OCI-LY1 (cell line): ENCODE results near the gene MLXIP.

Experiments used
- H2AFZ ChIP-seq: fragments of 200-600 bp; sonication (generic), shearing (Covaris generic); 2 replicates; pipeline ENCODE4 v1.6.0; 2014; ENCODE audit warnings: antibody characterized with exemption, mild to moderate bottlenecking, low read length
- H3F3A ChIP-seq: fragments of 200-600 bp; sonication (generic), shearing (Covaris generic); 2 replicates; pipeline ENCODE4 v1.6.0; 2014; ENCODE audit warnings: mild to moderate bottlenecking, antibody characterized with exemption, low read length, moderate library complexity; ENCODE audit not compliant: insufficient read depth
- H3K27ac ChIP-seq: fragments of 200-600 bp; sonication (generic); 2 replicates; pipeline ENCODE4 v1.5.1; 2014; ENCODE audit warnings: low read length, mixed run types, mild to moderate bottlenecking, low read depth; ENCODE audit not compliant: poor library complexity, severe bottlenecking
- H3K27me3 ChIP-seq: fragments of 200-600 bp; sonication (generic); 2 replicates; pipeline ENCODE4 v1.6.0; 2014; ENCODE audit warnings: antibody characterized with exemption, mild to moderate bottlenecking, low read length, moderate library complexity; ENCODE audit not compliant: insufficient read depth
- H3K36me3 ChIP-seq: fragments of 200-600 bp; sonication (generic); 2 replicates; pipeline ENCODE4 v1.6.1; 2014; ENCODE audit warnings: mild to moderate bottlenecking, antibody characterized with exemption, low read length, moderate library complexity, mixed read lengths; ENCODE audit not compliant: insufficient read depth
- H3K4me1 ChIP-seq: fragments of 200-600 bp; sonication (generic); 2 replicates; pipeline ENCODE4 v1.5.1; 2014; ENCODE audit warnings: mild to moderate bottlenecking, low read length, moderate library complexity; ENCODE audit not compliant: insufficient read depth, severe bottlenecking
- H3K4me2 ChIP-seq: fragments of 200-600 bp; sonication (generic), shearing (Covaris generic); 2 replicates; pipeline ENCODE4 v1.6.1; 2014; ENCODE audit warnings: low read length
- H3K4me3 ChIP-seq: fragments of 200-600 bp; sonication (generic); 2 replicates; pipeline ENCODE4 v1.5.1; 2014; ENCODE audit warnings: low read length, low read depth, mild to moderate bottlenecking, mixed read lengths; ENCODE audit not compliant: poor library complexity, severe bottlenecking
- H3K79me2 ChIP-seq: fragments of 200-600 bp; shearing (Covaris generic); 2 replicates; pipeline ENCODE4 v1.6.1; 2016; ENCODE audit warnings: mixed run types, low read length, mixed read lengths; ENCODE audit not compliant: insufficient read depth
- H3K9ac ChIP-seq: fragments of 200-600 bp; sonication (generic), shearing (Covaris generic); 2 replicates; pipeline ENCODE4 v1.6.1; 2014; ENCODE audit warnings: mild to moderate bottlenecking, low read length, mixed read lengths
- H3K9me2 ChIP-seq: fragments of 200-600 bp; sonication (generic), shearing (Covaris generic); 2 replicates; pipeline ENCODE4 v1.6.1; 2014; ENCODE audit warnings: low read depth, mild to moderate bottlenecking, low read length, mixed read lengths
- H3K9me3 ChIP-seq: fragments of 200-600 bp; shearing (Covaris generic); 2 replicates; pipeline ENCODE4 v1.6.1; 2014; ENCODE audit warnings: low read length, mixed read lengths
- H4K20me1 ChIP-seq: fragments of 200-600 bp; sonication (generic), shearing (Covaris generic); 2 replicates; pipeline ENCODE4 v1.6.0; 2016; ENCODE audit warnings: mild to moderate bottlenecking, low read length; ENCODE audit not compliant: insufficient read depth
- CTCF ChIP-seq: fragments of 200-600 bp; sonication (generic), shearing (Covaris generic); IDR thresholded peaks from 2 replicates; pipeline ENCODE4 v1.5.1; 2017; ENCODE audit warnings: mild to moderate bottlenecking, antibody characterized with exemption, low read length, moderate library complexity, mixed read lengths
- EZH2 ChIP-seq: fragments of 200-600 bp; sonication (generic), shearing (Covaris generic); IDR thresholded peaks from 2 replicates; pipeline ENCODE4 v1.8.0; 2017; ENCODE audit warnings: borderline replicate concordance, mixed run types, mild to moderate bottlenecking, antibody characterized with exemption, low read length, moderate library complexity, mixed read lengths

MLXIP gene

GRCh38 chr12:122085591-122085990 is 7.0 kb downstream of the MLXIP start:
- H2AFZ ChIP-seq = no peak overlapping the region
- H3K36me3 ChIP-seq = peaks cover 24% of the 10 kb centered on the region
- no peaks in the 10 kb centered on the region for H4K20me1 ChIP-seq
- H3K27ac ChIP-seq = no peak overlapping the region
- no peaks in the 10 kb centered on the region for H3K27me3 ChIP-seq
- H3K4me1 ChIP-seq = peaks cover 36% of the 10 kb centered on the region
- H3K4me3 ChIP-seq = no peak overlapping the region
- no peaks in the 10 kb centered on the region for H3K9me3 ChIP-seq
- H3F3A ChIP-seq = no peaks in the 10 kb centered on the region; the same call in 1 of the 2 replicates
- no peaks in the 10 kb centered on the region for H3K9me2 ChIP-seq
- H3K4me2 ChIP-seq = no peak overlapping the region
- TF ChIP-seq CTCF (no peak), EZH2 (no peak)
- H3K79me2 ChIP-seq = no peaks in the 10 kb centered on the region
- no peak overlapping the region for H3K9ac ChIP-seq

GRCh38 chr12:122086116-122086515 is 7.6 kb downstream of the MLXIP start:
- Histone ChIP-seq H3K36me3 (peaks cover 24% of the 10 kb centered on the region), H3K9ac (no peak overlapping the region), H2AFZ (no peak overlapping the region), H3K4me1 (peaks cover 31% of the 10 kb centered on the region), H3K27ac (no peak overlapping the region), H3K4me2 (no peak overlapping the region), H3K27me3 (no peaks in the 10 kb centered on the region), H3K9me2 (no peaks in the 10 kb centered on the region), H3K79me2 (no peaks in the 10 kb centered on the region), H3F3A (no peaks in the 10 kb centered on the region; the same call in 1 of the 2 replicates), H3K4me3 (no peak overlapping the region), H4K20me1 (no peaks in the 10 kb centered on the region), H3K9me3 (no peaks in the 10 kb centered on the region)
- TF ChIP-seq CTCF (no peak), EZH2 (no peak)

GRCh38 chr12:122086641-122087285 is 8.2 kb downstream of the MLXIP start:
- H3K9me2 ChIP-seq = no peaks in the 10 kb centered on the region
- H3K9me3 ChIP-seq = no peaks in the 10 kb centered on the region
- peaks cover 24% of the 10 kb centered on the region for H3K36me3 ChIP-seq
- no peak for TF ChIP-seq EZH2
- TF ChIP-seq CTCF = no peak
- peaks cover 25% of the 10 kb centered on the region for H3K4me1 ChIP-seq
- H3K27ac ChIP-seq = no peak overlapping the region
- no peak overlapping the region for H3K4me3 ChIP-seq
- no peaks in the 10 kb centered on the region; the same call in 1 of the 2 replicates for H3F3A ChIP-seq
- no peak overlapping the region for H2AFZ ChIP-seq
- no peaks in the 10 kb centered on the region for H3K27me3 ChIP-seq
- H3K4me2 ChIP-seq = no peak overlapping the region
- no peaks in the 10 kb centered on the region for H4K20me1 ChIP-seq
- H3K79me2 ChIP-seq = no peaks in the 10 kb centered on the region
- no peak overlapping the region for H3K9ac ChIP-seq
